ENCODE data around the gene KCNJ16.
A peak's percentile ranks its signal among the peaks of the same experiment; 100 is the strongest.

KCNJ16 gene

DNA sequence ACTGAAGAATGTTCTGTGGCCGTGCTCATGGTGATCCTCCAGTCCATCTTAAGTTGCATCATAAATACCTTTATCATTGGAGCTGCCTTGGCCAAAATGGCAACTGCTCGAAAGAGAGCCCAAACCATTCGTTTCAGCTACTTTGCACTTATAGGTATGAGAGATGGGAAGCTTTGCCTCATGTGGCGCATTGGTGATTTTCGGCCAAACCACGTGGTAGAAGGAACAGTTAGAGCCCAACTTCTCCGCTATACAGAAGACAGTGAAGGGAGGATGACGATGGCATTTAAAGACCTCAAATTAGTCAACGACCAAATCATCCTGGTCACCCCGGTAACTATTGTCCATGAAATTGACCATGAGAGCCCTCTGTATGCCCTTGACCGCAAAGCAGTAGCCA is 57.5 kb downstream of the KCNJ16 start:
- no peaks in the 10 kb centered on the region for H3K79me2 ChIP-seq (ENCODE audit: low read length)
- no peak for TF ChIP-seq EZH2phosphoT487 (IDR thresholded peaks at IDR 0.05; ENCODE audit: low read depth)
- TF ChIP-seq, protein P1, sequence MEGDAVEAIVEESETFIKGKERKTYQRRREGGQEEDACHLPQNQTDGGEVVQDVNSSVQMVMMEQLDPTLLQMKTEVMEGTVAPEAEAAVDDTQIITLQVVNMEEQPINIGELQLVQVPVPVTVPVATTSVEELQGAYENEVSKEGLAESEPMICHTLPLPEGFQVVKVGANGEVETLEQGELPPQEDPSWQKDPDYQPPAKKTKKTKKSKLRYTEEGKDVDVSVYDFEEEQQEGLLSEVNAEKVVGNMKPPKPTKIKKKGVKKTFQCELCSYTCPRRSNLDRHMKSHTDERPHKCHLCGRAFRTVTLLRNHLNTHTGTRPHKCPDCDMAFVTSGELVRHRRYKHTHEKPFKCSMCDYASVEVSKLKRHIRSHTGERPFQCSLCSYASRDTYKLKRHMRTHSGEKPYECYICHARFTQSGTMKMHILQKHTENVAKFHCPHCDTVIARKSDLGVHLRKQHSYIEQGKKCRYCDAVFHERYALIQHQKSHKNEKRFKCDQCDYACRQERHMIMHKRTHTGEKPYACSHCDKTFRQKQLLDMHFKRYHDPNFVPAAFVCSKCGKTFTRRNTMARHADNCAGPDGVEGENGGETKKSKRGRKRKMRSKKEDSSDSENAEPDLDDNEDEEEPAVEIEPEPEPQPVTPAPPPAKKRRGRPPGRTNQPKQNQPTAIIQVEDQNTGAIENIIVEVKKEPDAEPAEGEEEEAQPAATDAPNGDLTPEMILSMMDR (IDR thresholded peaks at IDR 0.05; ENCODE audit: low read depth, low read length) = no peak
- H4K20me1 ChIP-seq (ENCODE audit: insufficient read depth, low read length) = no peaks in the 10 kb centered on the region
- H3K4me1 ChIP-seq (ENCODE audit: low read length) = peaks cover 23% of the 10 kb centered on the region
- H3K27ac ChIP-seq (ENCODE audit: low read length) = no peak overlapping the region
- H3K9ac ChIP-seq (ENCODE audit: low read length) = no peak overlapping the region
- H3K4me2 ChIP-seq (ENCODE audit: low read length) = no peak overlapping the region
- H2AFZ ChIP-seq (ENCODE audit: low read depth, low read length) = no peak overlapping the region
- no peak overlapping the region for H3K4me3 ChIP-seq (ENCODE audit: low read length)
- H3K36me3 ChIP-seq (replicated peaks; ENCODE audit: low read depth, low read length) = no peaks in the 10 kb centered on the region
- H3K27me3 ChIP-seq (ENCODE audit: low read depth, low read length) = no peaks in the 10 kb centered on the region
- H3K9me3 ChIP-seq (ENCODE audit: insufficient read depth, low read length) = peaks cover 4% of the 10 kb centered on the region; the same call in 1 of the 2 replicates

DNA sequence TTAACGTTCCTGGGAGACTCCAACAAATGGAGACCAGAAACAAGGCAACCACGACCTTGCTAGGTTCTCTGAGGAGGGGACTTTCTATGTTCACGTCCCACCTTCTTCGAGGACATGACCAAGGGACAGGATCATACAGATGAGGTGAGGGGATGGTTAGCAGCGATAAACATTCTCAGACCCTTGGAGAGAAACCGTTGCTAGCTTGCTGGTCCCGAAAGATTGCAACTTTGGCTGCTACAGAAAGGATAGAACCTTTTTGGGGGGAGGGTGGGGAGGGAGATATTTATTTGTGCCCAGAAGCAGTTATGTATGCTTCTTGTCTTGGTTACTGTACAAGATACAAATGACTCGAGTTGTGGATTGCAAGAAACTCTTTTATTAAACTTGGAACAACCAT is 59.0 kb downstream of the KCNJ16 start:
- Histone ChIP-seq H3K9ac (ENCODE audit: low read length) (no peak overlapping the region), H4K20me1 (ENCODE audit: insufficient read depth, low read length) (no peaks in the 10 kb centered on the region), H3K79me2 (ENCODE audit: low read length) (no peaks in the 10 kb centered on the region), H2AFZ (ENCODE audit: low read depth, low read length) (no peak overlapping the region), H3K27ac (ENCODE audit: low read length) (no peak overlapping the region), H3K4me3 (ENCODE audit: low read length) (no peak overlapping the region), H3K4me2 (ENCODE audit: low read length) (no peak overlapping the region), H3K9me3 (ENCODE audit: insufficient read depth, low read length) (peaks cover 4% of the 10 kb centered on the region; the same call in 1 of the 2 replicates), H3K36me3 (replicated peaks; ENCODE audit: low read depth, low read length) (no peaks in the 10 kb centered on the region), H3K4me1 (ENCODE audit: low read length) (peaks cover 38% of the 10 kb centered on the region), H3K27me3 (ENCODE audit: low read depth, low read length) (no peaks in the 10 kb centered on the region)
- TF ChIP-seq EZH2phosphoT487 (IDR thresholded peaks at IDR 0.05; ENCODE audit: low read depth) = no peak
- TF ChIP-seq, protein P1 (IDR thresholded peaks at IDR 0.05; ENCODE audit: low read depth, low read length) = no peak

DNA sequence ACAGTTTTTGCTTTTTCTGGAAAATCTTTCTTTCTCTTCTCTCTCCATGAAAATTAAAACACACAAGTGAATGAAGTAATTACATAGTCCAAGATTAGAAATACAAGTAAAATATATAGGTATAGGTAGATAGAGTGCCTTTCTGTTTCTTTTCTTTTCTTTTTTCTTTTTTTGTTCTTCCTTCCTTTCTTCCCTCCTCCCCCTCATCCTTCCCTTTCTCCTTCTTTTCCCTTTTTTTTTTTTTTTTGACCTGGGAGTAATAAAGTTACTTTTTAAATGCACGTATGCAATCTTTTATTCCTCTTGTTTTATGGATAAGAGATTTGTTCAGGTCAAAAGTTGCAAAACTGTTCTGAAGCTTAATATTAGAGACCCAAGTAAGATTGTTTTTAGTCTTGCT is 59.8 kb downstream of the KCNJ16 start:
- Histone ChIP-seq H3K4me3 (ENCODE audit: low read length) (no peak overlapping the region), H3K27ac (ENCODE audit: low read length) (no peak overlapping the region), H3K9me3 (ENCODE audit: insufficient read depth, low read length) (peaks cover 4% of the 10 kb centered on the region; the same call in 1 of the 2 replicates), H3K9ac (ENCODE audit: low read length) (no peak overlapping the region), H3K27me3 (ENCODE audit: low read depth, low read length) (no peaks in the 10 kb centered on the region), H2AFZ (ENCODE audit: low read depth, low read length) (no peak overlapping the region), H3K79me2 (ENCODE audit: low read length) (no peaks in the 10 kb centered on the region), H3K4me2 (ENCODE audit: low read length) (no peak overlapping the region), H3K4me1 (ENCODE audit: low read length) (peaks cover 41% of the 10 kb centered on the region), H3K36me3 (replicated peaks; ENCODE audit: low read depth, low read length) (no peaks in the 10 kb centered on the region), H4K20me1 (ENCODE audit: insufficient read depth, low read length) (no peaks in the 10 kb centered on the region)
- TF ChIP-seq EZH2phosphoT487 (IDR thresholded peaks at IDR 0.05; ENCODE audit: low read depth) = no peak
- TF ChIP-seq, protein P1 (IDR thresholded peaks at IDR 0.05; ENCODE audit: low read depth, low read length) = no peak

- Histone ChIP-seq H3K36me3 (replicated peaks; ENCODE audit: low read depth, low read length) (no peaks in the 10 kb centered on the region), H2AFZ (ENCODE audit: low read depth, low read length) (0 out of 2 replicates have a peak overlapping the region, but pooled peaks have one; percentile 13), H4K20me1 (ENCODE audit: insufficient read depth, low read length) (no peaks in the 10 kb centered on the region), H3K27me3 (ENCODE audit: low read depth, low read length) (no peaks in the 10 kb centered on the region), H3K9ac (ENCODE audit: low read length) (peak overlapping the region; percentile 22; the same call in 1 of the 2 replicates), H3K79me2 (ENCODE audit: low read length) (no peaks in the 10 kb centered on the region), H3K4me1 (ENCODE audit: low read length) (peaks cover 41% of the 10 kb centered on the region), H3K9me3 (ENCODE audit: insufficient read depth, low read length) (peaks cover 4% of the 10 kb centered on the region; the same call in 1 of the 2 replicates), H3K4me2 (ENCODE audit: low read length) (peak overlapping the region; percentile 17; the same call in 1 of the 2 replicates), H3K4me3 (ENCODE audit: low read length) (no peak overlapping the region), H3K27ac (ENCODE audit: low read length) (peak overlapping the region; percentile 94)
- no peak for TF ChIP-seq EZH2phosphoT487 (IDR thresholded peaks at IDR 0.05; ENCODE audit: low read depth)
- TF ChIP-seq, protein P1 (IDR thresholded peaks at IDR 0.05; ENCODE audit: low read depth, low read length) = no peak
Measured at GRCh38 chr17:70136131-70136530, 61.1 kb downstream of the KCNJ16 start.

Measured in OCI-LY3 (cell line).